Stimulated activated CD4-positive, alpha-beta T cell treated with anti-CD3 and anti-CD28 coated beads, Interleukin-1b, Interleukin-23, amount 100 ng/mL, for 24 hours (primary cell): ENCODE data around the gene HLA-DPB1.
A peak's percentile ranks its signal among the peaks of the same experiment; 100 is the strongest.
"Not testable (repeated sequence)": the region's sequence is repeated elsewhere in the genome, so short reads cannot be mapped to it uniquely, and the experiment has no call there.

Experiments
- DNase-seq, 4 experiments: peaks; one replicate each; pipeline ENCODE4 v3.0.0-alpha.2; 2020; ENCODE audit warnings: low read depth in 4 of 4, low spot score in 1 of 4

The HLA-DPB1 gene

DNA sequence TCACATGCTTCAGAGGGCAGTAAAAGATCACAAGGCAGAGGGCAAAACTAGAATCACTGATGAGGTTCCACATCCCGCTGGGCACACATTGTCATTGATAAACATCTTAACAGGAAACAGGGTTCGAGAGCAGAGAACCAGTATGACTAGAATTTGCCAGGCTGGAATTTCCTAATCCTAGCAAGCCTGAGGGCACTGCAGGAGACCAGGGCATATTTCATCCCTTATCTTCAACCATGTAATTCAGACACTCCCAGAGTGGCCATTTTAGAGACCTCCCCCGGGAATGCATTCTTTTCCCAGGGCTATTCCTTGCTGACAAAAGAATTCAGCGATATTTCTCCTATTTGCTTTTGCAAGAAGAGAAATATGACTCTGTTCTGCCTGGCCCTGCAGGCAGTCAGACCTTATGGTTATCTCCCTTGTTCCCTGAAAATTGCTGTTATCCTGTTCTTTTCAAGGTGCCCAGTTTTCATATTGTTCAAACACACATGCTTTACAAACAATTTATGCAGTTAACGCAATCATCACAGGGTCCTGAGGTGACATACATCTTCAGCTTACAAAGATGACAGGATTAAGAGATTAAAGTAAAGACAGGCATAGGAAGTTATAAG is 25.4 kb downstream of the HLA-DPB1 start:
- DNase-seq, result not testable (repeated sequence)

DNA sequence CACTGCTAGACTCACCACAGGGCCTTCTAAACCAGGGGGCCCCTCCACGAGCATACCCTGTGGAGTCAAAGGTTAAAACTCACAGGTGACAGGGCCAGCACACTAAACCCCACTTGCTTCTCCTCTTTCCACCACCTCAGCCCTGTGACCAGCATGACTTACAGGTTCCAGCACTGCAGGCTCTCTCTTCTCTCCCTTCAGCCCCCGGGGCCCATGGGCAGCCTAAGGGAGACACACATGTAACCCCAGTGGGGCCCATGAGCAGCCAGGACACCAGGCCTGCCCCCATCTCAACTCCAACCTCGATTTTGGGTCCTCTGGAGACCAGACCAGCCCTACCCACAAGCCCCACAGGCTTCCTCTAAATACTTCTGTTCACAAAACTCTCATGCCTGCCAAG is 28.0 kb downstream of the HLA-DPB1 start:
- DNase-seq, result no peak

DNA sequence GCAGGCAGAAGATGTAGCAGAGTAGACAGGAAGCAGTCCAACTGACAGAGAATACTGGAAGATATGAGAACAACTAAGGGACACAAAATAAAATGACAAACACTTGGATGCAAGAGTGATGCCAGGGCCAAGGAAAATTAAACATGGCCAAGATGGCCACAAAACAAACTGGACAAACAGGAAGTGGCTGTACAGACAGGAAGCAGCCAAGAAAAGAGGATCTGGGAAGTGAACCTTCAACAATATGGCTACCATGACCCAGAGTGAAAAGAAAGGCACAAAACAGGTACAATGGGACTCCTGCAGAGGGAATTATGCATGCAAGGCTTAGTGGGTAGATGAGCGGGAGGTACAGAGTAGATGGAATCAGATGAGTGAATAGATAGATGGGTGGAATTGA is 29.1 kb downstream of the HLA-DPB1 start:
- DNase-seq, result no peak

DNA sequence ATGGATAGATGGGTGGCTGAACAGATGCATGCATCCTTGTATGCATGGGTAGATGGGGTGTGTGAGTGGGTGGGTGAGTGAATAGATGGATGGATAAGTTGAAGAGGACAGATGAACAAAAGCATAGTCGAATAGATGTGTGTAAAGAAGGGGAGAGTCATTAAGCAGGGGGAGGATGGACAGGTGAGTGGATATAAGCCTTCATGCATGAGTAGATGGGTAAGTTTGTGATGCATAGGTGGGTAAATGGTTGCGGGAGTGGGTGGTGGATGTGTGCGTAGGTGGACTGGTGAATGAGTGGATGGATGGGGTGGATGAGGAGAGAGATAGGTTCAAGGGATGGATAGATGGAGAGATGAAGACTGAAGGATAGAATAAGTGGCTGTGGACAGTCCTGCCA is 29.6 kb downstream of the HLA-DPB1 start:
- DNase-seq, result no peak

DNA sequence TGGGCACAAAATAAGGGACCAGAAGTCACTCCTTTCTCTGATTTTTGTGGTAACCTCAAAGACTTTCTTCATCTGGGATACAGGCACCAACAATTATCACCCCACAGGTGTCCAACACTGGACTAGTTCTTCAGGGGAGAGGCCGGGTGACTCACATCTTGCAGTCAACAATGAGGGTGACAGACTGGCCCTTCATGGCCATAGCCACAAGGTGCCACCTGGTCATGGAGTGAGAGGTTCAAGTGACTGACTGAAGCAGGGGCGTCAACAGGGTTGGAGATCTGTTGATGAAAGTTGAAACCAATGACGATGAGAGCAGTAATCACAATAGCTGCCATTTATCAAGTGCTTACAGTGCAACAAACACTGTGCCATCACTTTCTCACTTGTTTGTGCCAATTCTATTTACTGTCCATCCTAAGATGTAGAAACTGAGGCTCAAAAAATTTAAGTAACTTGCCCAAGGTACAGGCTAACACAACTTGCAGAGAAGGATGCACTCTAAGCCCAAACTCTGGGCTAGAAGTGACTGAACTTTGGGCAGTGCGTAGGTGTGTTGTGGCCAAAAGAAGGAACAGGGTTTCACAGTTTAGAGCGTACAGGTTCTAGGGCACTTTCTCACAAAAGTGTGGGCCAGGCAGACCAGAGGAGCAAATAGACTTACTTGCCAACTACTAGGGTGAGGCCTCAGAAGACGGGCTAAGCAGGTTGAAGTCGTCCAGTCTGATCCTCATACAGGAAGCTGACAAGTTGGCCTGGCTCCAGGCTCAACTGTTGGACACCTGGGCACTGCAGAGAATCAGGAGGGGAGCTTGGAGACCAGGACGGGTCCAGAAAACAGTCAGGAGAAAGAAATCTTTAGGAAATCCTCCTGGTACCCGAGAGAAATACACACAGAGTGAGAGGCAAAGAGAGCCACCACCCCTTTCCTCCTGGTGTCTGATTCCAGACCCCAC is 30.4 kb downstream of the HLA-DPB1 start:
- DNase-seq, result no peak

DNA sequence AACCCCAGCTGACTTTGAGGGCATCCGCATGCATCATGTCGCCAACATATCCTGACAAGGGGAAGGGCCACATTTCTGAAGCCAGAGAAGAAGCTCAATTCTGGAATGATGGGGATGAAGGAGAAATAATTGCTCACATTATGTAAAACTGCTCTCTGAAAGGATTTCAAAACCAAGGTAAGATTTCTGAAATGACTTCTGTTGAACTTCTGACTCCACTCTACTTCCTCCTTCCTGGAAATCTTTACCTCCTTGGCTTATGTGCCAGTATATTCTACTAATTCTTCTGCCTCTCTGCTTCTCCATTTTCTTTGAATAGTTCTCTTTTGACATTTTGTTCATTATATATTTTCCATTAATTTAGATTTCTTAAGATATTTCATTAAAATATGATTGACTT is 31.9 kb downstream of the HLA-DPB1 start:
- no peak for DNase-seq

DNA sequence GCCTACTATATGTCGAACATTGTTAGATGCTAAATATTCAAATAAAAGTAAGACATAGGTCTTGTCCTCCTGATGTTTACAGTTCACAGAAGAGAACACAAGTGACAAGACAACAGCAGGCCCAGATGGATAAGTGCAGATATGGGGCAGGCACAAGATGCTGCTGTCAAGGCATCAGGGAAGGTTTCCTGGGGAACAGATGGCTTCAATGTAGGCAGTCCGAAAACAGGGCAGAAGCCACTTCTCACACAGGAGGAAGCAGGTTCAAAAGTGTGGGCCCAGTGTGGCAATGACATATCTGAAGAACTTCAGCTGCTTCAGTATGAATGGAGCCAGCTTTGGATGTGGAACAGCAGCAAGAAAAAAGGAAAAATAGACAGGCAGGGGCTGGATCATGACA is 32.5 kb downstream of the HLA-DPB1 start:
- no peak for DNase-seq

DNA sequence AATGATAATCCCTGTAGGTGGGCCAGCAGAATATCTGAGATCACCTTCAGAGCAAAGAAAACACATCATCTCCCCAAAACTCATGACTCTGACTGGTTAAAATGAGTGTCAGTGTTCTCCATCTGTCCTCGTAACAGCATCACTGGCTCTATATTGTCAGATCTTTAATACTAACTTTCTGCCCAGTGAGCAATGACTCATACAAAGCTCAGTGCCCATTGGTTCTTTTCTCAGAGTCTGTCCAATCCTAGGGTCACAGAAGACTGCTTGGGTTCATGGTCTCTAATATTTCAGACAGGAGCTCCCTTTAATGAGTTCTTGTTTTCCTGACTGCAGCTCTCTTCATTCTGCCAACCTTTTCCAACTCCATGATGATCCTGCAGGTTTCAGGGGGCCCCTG is 36.4 kb downstream of the HLA-DPB1 start:
- no peak for DNase-seq

DNA sequence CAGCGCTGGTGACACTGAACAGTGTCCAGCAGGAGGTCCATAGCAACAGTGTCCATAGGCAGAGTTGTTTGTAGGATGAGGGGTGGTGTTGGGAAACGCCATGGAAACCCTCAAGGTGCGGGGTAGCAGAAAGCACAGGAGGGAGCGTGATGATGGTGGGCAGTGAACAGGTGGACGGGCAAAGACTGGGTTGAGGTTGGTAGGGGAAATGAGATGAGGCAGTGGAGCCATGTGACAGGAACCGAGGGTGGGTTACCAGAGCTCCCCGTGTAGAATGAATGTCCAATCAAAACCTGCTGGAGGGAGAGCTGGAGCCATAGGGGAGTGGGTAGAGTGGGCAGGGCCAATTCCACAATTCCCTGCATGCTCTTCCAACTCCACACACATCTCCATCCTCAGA is 38.0 kb downstream of the HLA-DPB1 start:
- DNase-seq, result no peak

DNA sequence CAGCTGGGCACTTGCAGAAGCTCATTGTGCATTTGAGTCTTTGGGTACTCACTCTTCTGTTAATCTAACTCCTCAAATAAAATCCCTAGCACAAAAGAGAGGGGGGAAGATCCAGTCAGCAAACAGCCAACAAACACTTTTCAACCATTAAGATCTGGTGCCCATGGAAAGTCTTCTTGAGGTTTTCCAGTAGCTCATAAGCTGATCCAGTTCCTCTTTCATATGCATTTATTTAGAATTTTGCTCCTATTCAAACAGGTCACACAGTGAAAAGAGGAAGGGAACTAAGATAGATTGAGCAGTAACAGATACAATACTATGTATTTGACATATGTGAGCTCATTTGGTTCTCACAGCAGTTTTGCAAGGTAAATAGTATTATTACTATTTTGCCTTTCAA is 38.6 kb downstream of the HLA-DPB1 start:
- no peak for DNase-seq

DNA sequence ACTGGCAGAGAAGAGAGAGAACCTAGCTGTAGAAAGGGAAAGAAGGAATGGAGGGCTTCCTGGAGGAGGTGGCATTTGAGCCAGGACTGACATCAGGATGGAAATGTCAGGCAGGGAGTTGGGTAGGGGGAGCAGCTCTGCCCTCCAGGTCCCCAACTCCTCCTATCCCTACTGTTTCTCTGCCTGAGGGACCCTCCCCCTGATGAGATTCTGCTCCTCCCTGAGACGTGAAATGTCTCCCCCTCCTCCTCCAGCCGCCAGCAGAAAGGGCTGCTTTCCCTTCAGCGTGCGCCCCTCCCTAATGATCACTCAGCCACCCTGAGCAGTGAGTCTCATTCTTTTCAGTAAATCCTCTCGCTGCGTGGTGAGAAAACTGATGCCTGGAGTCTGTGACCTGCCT is 40.6 kb downstream of the HLA-DPB1 start:
- DNase-seq, result no peak

DNA sequence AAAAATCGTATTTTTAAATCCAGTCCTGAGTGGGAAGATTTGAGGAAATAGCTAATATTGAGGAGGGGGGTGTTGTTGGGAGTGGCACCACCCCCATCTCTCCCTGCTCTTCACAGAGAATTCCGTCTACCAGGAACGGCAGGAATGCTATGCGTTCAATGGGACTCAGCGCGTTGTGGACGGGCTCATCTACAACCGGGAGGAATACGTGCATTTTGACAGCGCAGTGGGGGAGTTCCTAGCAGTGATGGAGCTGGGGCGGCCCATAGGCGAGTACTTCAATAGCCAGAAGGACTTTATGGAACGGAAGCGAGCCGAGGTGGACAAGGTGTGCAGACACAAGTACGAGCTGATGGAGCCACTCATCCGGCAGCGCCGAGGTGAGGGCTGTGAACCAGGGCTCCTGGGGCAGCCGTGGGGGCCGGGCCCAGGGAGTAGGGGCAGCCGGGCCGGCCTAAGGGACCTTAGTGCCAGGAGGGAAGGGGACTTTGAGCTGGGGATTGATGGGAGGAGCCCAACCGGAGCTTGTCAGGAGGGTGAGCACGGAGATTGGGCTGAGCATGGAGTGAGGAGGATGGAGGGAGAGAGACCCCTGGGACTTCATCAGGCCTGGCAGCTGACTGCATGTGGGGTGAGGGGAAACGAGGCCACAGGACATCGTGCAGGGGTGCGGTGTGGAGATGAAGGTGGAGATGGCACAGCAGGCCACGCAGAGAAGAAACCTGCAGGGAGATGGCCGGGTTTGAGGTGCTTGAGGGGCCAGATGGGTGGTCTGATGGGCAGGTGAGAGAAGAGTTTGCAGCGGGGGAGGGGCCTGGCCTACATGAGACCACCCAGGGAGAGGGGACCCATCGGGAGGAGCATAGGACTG is 41.3 kb downstream of the HLA-DPB1 start:
- DNase-seq, result no peak

DNA sequence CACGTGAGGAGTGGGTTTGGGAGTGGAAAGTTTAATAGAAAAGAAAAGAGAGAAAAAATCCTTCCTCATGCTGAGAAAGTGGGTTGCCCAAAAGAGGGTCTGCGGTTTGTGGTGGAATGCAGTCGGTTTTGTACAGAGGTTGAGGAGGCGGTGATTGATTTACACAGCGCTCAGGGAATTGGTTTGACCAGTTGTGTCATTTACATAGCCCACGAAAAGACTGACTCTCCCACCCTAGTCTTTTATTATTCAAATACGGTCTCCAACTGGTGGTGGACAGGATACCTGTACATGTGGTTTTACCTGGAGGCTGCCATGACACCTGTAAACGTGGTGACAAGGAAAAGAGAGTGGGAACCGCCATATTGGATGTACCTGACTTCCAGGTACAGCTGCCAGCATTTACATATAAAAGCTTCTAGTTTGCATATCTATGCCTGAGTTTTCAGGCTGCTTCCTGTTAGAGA is 42.1 kb downstream of the HLA-DPB1 start:
- DNase-seq, result no peak

DNA sequence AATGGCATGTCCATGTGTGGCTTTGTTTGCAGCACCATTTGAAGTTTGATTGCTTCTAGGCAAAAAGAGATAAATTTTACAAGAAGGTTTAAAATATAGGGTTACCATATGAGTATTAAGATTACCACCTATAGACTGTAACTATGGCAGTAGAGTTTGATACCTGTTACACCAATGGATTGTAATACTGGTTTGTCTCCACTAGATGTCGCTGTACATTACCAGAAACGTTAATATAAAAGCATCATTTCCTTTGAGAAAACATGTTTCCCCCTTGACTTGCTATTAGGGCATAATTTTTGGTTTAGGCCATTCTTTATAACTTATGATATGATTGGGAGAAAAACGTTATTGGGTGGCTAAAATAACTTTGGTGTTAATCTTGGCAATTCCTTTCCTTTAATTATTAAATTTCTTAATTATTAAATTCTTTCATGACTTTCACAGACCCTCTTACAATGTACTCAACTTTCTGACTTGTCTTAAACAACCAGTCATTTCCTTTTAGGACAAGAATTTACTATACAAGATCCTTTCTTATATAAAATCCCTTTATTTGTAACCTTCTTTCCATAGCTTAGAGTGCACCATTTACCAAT is 42.8 kb downstream of the HLA-DPB1 start:
- DNase-seq, result no peak

DNA sequence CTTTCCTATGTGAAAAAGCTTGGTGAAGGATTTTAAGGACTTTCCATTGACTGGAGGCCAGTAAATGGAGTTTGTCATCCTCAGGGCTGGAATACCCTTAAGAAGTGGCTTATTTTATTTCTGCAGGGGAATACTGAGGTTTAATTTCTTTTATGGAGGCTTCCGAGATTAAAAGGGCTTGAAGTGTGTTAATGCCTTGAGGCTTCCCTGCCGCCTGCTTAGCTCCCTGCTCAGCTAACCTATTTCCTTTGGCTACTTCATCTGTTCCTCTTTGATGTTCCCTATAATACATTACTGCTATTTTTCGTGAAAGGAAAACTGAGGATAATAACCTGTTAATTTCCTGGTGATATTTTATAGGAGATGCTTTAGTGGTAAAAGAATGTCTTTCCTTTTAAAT is 44.2 kb downstream of the HLA-DPB1 start:
- DNase-seq, result no peak

DNA sequence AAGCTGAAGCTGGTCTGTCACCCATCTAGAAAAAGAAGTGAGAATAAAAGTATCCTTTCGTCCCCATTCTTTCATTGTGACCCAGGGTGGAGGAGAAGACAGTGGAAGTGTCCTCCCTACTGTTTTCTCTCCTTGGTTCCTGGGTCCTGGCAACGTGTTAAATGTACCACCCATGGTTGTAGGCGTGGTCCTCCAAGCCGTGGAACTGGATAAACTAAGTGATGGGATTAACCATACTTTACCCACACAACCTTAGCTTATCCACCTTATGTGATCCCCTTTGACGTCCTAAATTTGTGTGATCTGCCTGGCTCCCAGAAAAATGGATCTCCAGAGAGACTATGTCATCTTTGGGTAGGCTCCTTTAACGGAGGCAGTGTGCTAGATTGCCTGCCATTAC is 47.4 kb downstream of the HLA-DPB1 start:
- DNase-seq, result no peak

DNA sequence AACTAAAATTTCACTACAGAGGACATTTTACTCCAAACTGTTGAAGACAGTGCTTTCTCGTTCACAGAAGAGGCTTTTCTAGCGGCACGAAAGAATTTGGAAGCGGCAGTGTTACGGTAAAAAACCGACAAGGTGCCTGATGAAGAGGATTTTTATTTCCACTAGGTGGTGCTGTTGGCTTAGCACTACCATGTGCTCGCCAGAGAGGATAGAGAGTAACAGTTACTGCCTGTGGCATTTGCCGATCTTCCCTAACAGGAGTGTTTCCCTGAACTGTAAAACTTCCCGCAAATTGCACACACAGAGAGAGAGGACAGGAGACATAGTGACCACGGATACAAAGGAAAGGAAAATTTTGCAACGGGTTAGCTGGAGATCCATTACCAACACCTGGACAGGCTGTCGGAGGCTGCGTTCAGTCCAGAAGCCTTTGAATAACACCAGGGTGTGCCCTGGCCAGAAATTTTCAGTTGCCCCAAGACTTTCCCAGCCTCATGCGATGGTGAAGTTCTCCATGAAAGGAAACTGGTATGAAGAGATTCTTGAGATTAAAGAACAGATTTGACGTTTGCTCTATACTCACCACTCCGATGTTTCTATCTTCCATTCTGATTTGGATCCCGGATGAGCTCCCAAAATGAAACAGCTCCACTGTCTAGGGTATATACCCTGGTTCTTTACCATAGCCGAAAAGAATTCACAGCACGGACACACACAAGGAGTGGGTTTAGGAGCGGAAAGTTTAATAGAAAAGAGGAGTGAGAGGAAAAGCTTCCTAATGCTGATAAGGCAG is 48.1 kb downstream of the HLA-DPB1 start:
- DNase-seq, result no peak

DNA sequence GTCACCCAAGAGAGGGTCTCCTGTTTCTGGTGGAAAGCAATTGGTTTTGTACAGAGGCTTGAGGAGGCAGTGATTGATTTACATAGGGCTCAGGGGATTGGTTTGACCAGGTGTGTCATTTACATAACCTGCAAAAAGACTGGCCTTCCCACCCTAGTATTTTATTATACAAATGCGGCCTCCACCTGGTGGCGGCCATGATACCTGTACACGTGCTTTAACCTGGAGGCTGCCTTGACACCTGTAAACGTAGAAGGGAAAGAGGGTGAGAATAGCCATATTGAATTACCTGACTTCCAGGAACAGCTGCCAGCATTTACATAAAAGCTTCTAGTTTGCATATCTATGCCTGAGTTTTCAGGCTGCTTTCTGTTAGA is 48.7 kb downstream of the HLA-DPB1 start:
- DNase-seq, result no peak

DNA sequence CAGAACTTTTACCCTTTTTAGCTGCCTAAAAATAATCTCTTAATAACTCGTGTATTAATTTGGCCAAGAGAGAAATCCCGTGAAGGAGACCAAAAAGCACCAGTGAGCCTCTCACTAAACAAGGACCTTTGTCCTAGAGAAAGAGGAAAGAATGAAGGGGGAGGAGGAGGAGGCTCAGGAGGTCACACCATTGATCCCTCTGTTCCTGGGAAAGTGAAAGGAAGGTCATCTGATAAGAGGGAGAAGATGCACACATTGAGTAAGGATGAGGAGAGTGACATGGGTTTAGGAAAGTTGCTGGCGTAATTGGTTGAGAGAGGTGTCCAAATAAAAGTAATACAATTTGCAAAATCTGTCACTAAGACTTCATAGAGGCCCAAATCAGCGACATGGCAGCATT is 49.2 kb downstream of the HLA-DPB1 start:
- DNase-seq, result no peak

DNA sequence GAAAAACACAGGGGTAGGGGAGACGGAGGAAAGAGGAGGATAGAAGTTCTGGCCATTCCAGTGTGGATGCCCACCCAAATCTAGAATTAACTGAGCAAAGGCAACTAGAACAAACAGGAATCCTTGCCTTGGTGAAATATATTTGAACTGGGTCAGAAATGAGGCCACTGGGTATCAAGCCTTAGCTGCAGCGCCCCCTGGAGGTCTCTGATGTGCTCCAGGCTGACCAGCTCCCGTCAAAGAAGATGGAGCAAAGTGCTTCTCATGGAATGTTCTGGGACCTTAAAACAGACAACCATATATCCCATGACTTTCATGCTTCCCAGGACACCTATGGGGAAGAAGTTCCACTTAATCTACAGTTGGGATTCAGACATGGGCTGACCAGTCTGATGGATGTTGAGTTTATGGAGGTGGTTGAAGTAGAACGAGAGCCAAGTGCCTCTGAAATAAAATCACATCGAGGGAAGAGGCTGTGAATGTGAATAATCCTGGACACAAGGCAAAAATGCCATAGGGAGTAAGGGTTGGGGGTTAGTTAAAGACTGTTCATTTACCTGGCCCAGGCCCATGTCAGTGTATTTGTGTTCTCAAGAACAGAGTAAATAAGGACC is 50.4 kb downstream of the HLA-DPB1 start:
- peak; percentile 39 to 53 (median 44) for DNase-seq
